NCI-H1105 (cell line): ENCODE results near the gene ERCC6.

ENCODE experiments used
- DNase-seq: peaks from one replicate; lab custom pipeline; 2025; lab: John Stamatoyannopoulos, UW

The ERCC6 gene

DNA sequence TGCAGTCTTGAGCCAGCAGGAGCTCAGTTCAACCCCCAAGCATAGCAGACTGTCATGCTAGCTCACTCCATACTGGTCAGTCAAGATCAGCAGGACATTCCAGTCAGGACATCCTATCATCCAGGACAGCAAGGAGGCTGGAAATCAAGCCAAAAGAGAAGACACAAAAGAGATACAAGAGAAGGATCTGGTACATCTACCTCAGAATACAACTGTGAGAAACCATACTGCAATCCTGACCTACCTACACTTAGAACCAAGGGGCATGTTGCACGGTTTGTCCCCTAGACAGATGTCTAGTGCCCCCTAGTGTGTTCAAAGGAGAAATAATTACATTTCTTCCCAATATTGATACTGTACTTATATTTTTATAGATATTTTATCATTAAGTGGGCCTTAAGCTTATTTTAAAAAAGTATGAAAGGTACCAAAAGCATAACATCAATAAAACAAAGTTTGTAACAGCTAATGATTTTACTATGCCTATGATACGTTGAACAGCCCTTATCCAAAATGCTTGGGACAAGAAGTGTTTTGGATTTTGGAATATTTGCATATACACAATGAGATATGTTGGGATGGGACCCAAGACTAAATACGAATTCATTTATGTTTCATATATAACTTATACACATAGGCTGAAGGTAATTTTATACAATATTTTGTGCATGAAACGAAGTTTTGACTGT lies 26.7 kb downstream of the ERCC6 start:
- no peak for DNase-seq

DNA sequence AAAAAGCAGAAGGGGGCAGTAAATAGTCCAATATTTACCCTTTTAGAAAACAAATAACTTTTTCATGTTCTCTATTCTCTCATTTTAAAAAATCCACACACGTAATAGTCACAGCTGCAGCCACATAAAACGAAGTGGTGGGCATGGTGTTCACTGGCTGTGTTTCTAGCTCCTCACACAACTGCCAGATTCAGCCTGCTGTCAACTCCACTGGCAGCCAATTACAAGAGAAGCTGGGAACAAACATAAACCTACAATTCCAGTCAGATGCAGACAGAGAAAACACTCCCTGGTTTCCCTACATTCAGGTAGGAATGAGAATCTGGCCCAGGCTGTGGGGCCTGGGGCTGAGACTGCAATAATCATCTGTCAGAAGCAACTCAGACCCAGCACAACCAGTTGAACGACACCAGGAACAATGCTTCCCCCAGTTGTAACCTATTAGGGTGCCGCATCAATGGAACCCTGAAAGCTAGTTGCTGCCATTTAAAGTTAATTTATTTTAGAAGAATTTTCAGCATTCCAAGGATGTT lies 29.1 kb downstream of the ERCC6 start:
- DNase-seq: no peak

DNA sequence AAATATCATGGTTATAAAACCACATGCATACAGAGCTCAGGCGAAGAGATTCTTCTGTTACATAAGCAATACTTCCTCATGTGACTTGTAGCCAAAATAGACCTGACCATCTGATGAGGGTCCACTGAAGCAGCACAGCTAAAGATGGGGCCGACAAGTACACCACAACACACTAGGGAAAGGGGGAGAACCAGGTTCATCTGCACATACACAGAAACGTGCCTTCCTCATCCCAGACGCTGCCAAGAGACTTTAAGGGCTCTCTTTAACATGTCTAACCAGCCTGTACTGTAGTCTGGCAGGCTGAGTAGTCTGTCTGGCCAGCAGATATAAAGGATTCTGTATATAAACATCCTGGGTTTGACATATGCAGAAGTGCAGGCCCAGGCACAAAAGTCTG lies 30.3 kb downstream of the ERCC6 start:
- DNase-seq: no peak

DNA sequence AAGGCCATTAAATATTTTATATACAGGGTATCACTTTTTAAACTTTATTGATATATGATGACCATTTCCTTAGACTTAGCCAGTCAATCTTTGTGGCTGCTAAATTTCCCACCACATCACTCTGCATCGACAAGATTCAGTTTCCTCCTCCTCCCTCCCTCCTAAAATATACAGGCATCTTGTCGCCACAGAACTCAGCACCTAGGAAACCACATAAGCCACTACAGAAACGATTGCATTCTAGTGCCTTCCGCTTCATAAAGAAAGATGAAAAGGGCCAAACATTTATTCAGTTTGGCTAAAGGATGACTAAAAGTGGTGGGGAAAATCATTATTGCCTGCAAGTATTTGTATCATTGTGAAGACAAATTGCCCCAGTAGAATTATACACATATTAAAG lies 30.7 kb downstream of the ERCC6 start:
- DNase-seq: no peak

DNA sequence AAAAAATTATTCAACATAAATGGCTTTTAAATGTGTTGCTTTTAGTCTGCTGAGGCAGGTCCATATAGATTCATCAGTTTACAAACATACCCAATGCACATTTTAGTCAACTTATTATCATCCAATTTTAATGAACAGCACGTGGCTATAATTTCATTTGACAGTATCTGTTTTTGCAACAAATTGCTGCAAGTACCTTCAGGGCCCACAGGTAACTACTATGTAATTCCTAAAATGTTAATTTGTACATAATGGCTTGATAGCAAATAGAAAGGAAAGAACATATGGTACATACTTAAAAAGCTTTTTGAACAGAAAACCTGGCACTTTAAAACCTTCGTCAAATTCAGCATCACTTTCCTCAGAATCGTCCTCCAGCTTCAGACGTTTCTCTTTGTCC lies 33.3 kb downstream of the ERCC6 start:
- DNase-seq: no peak

DNA sequence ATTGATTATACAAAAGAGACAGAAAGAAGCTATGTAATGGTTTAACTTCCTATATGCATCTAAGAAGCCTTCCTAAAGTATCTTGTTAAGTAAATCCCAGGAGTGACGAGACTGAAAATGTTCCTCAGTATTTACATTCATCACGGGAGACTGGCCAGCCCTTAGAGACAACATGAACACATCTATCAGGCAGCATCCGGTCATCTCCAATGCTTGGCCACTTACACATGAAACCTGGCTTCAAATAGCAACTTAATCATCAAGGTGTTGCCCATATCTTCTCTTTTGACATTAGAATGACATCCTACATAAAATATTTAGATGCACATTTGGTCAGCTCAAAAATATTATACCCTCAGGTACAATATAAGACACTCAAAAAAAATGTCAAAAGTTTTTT lies 33.8 kb downstream of the ERCC6 start:
- DNase-seq: no peak

DNA sequence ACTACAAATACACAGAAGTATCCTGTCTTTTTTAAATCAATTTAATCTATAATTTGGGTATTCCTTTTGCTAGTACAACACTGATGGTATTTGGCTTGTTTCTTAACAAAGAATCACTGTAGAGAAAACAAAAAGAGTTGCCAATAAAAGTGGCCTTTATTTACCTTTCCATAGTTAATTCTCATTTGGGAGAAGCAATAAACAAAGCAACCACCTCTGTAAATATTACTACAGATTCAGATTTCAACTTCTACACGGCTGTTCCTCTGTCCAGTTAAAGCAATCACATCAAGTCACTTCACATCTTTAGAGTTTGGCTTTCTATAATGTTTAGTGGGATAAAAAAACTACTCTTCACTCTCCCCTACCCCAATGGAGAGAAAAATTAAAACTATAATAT lies 34.4 kb downstream of the ERCC6 start:
- no peak for DNase-seq

DNA sequence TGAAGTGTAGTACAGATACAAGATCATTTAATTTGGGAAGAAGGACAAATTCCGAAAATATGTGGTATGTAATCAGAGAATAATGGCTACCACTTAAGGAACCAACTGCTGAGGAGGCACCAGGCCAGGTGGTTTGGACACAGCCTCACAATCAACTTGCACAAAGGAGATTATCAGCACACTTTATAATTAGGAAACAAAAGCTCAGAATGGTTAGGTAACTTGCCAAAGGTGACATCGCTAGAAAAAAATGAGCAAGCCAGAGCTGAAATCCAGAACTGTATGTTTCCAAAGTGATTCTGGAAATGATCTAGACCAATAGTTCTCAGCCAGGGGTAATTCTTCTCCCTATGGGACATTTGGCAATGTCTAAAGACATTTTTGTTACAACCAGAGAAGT lies 36.6 kb downstream of the ERCC6 start:
- DNase-seq: no peak

DNA sequence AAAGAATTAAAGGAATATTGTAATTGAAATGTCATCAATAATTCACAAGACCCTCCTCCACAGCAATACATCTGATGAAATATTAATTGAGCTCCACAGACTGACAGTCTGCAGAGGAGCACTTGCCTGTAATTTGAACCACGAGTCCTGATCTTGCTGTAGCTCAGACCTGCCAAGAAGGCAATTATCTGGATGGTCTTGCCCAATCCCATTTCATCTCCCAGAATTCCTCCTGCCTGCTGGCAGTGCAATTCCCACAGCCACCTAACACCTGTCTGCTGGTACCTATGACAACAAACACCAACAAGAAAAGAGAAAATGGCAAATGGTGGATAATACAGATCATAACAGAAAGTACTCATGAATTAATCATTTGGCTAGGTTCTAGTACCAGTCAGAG lies 38.5 kb downstream of the ERCC6 start:
- peak; percentile 85 for DNase-seq

DNA sequence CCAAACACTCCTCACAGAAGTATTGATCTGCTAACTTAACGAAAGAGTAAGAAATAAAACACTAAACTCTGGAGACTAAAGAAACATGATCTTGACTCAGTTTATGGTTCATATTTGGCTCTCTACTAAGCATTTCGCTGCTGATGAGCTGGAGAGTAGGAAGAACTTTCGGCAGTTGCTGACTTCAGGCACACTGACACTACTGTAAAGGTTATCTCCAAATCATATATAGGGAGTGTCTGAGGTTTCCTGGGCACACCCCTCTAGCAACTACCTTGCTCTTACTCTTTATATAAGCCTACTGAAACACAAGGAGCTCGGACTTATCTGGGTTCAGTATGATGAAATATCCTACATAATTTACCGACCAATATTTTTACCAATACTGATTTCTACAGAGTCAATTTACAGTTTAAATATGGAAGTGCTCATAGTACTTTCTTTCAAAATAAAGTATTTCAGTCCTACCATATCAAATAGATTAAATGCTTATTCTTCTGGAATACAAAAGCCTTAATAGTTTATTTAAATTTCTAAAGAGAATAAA lies 39.5 kb downstream of the ERCC6 start:
- no peak for DNase-seq

DNA sequence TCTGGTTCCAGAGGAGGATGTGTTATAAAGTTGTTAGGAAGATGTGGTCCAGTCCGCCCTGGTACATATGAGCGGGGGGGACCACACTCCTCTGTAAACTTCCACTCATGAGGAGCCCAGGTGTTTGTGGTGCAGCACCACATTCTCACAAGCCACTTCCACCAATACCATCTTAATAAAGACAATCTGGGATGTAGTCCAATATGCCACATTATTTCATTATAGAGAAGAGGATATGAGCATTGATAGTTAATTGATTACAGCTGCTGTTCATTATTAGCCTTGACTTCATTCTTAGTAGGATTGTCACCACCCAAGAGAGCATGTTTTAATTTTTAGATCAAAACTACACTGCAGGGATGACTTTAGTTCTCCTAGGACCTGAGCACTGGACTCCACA lies 40.5 kb downstream of the ERCC6 start:
- DNase-seq: no peak

DNA sequence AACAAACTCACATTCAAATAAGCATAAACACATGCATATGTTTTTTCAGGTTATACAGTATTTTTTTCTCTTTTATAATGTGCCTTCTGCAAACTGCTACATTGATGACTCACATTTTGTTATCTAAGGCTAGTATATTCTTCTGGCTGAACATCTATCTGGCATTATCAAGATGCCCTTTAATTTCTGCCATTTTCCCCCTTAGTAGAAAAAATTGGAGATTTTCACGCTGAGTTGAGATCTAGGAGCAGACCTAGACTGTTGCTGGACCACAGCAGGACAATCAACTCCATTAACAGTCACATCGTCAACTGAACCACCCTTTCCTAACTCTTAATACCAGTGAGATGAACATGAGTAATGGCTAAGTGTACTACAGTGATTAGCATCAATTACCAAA lies 41.6 kb downstream of the ERCC6 start:
- no peak for DNase-seq

DNA sequence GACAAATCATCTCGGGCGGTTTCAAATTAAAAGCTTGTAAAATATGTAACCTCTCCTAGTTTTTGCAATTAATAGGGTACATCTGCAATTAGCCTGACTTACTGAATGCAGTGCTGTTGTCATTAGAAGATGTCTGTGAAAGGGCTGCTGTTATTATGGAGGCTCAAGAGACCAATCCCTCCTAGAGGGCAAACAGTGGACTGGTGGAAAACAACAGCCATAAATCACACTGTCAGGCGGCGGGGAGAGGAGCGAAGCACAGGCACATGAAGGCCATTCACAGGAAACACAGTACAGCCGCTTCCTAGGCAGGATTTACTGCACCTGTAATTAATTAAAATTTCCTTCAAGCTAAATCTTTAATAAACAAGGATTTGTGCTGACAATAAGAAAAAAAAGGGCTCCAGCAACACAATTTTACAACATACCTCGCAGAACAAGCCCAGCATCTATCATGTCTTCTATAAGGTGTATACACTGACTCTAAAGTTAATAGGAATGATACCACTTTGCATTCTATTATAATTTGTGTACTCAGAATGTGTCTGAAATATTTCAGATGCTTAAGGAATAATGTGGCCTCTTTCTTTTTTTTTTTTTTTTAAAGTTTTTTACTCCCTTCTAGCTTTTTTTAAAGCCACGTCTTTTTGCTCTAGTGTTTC lies 50.7 kb downstream of the ERCC6 start:
- DNase-seq: peak; percentile 74

DNA sequence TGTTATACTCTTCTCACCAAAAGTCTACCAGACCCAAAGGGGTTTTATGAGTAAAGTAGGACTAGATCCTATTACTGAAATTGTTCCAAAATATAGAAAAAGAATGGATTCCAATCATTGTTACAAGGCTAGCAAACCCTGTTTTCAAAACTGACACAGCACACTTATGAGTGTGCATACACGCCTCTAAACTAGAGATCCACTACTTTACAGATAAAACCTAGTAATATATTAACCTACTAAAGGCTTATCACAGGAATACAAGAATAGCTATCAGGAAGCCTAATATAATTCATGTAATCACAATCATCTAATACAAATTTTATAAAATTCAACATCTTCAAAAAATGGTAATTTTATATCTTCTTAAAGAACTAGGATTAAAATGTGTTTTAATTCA lies 52.2 kb downstream of the ERCC6 start:
- no peak for DNase-seq

DNA sequence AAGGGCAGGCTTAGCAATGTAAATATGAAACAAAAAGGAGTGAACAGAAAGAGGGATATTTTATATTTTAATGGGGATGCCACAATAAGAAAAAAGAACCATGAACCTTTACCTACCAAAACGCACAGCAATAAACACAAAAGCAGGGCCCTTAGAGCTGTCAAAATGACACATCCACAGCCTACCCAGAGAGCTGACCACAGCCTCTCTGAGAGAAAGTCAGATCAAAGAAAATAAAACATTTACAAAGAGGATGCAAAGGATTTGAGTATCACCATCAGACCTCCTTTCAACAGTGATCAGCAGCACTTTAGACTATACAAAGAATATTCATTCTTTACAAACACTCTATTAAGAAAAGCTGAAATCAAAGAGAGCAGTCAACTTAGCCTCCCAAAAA lies 52.9 kb downstream of the ERCC6 start:
- no peak for DNase-seq

DNA sequence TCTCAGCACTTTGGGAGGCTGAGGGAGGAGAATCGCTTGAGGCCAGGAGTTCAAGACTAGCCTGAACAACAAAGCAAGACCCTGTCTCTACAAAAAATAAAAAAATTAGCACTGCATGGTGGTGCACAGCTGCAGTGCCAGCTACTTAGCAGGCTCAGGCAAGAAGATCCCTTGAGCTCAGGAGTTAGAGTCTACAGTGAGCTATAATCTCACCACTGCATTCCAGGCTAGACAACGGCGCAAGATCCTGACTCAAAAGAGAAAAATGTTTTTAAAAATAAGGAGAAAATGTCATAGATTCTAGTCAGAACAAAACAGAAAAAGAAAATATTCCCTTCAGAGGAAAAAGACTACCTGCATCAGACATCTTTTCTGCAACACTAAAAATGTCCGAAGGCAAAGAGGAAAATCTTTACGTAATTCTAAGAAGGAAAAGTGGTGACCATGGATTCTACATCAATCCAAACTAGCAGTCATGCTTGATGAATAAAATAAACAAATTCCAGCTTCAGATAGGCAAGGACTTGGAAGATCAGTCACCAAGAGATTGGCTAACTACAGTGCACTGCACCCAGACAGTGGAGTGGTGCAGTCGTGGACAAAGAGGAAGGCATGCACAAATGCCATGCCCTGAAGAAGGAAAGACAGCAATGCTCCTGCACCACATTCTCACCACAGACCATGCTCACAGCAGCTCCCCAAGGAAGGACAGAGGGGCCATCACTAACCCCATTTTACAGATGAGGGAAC lies 54.3 kb downstream of the ERCC6 start:
- no peak for DNase-seq

DNA sequence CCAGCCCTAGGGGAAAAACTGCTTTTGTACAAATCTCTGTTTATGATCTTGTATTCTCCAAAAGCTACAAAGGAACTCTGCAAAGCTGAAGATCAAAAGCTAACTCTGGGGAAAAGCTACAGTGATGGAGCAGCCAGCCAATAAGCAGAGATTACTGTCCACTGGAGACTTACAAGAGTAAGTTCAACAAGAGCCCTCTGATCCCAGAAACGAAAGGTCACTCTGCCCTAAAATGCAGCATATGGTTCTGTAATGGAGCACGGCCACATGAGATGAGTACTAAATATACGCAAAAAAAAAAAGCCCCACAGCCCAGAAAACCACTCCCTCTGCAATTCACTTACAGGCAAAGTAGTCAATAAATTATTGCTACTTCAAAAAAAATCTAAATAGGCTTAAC lies 60.1 kb downstream of the ERCC6 start:
- DNase-seq: no peak

DNA sequence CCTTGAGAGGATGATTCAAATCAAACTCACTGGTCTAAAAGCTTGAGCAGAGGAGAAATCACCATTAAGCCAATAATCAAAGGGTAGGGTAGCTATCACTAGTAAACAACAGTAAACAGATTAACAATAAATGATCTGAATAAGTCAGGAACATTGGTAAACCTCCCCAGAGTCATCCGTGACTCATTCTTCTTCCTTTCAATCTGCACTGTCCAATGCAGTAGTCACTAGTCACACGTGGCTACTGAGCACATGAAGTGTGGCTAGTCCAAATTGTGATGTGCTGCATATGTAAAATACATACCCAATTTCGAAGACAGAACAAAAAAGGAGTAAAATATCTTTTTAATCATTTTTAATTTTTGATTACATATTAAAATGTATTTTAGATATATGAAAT lies 64.0 kb downstream of the ERCC6 start:
- DNase-seq: no peak

DNA sequence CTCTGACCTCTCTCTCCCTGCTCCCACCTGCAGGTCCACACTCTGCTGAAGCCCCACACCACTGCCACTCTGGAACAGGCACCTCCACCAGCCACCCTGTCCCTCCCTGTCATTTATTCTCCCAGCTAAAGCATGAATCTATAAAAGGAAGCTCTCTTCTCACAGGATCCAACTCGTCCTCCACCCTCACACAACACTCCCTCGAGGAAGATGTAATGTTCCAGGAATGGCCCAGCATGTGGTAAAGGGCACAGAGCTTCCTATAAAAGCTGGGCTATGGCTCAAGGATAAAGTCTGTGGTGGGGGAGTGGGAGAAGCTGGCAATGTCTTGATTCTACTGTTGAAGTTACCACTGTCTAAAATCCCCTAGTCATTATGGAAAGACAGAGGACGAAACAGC lies 67.4 kb downstream of the ERCC6 start:
- DNase-seq: no peak

DNA sequence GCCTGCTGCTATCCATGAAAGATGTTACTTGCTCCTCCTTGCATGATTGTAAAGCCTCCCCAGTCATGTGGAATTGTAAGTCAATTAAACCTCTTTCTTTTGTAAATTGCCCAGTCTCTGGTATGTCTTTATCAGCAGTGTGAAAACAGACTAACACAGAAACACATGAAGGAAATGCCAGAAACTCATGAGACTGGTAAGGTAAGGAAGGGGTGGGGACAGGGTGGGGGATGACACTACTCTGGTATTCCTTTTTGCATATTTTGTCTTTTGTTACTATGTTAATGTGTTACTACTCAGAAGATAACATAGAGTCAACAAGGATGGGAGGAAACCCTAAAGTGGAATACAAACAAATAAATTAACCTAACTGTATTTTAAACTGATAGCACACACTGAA lies 73.2 kb downstream of the ERCC6 start:
- DNase-seq: no peak
